HuH-7.5 (cell line): ENCODE data around the gene CYP11A1.
A peak's percentile ranks its signal among the peaks of the same experiment; 100 is the strongest.

Source experiments
- DNase-seq: peaks from one replicate; pipeline ENCODE4 v3.0.0; 2011; ENCODE audit warnings: low spot score

CYP11A1 gene

GRCh38 chr15:74320352-74321247 lies 46.8 kb downstream of the CYP11A1 start:
- peak; percentile 77 for DNase-seq

- DNase-seq = no peak
These were observed 47.7 kb downstream of the CYP11A1 start for GRCh38 chr15:74319596-74320351.

- DNase-seq = no peak
These were observed 48.3 kb downstream of the CYP11A1 start for GRCh38 chr15:74319138-74319460.

GRCh38 chr15:74318376-74319137 lies 48.9 kb downstream of the CYP11A1 start:
- DNase-seq = no peak

GRCh38 chr15:74317820-74318375 lies 49.5 kb downstream of the CYP11A1 start:
- no peak for DNase-seq

- DNase-seq = no peak
These were observed 51.3 kb downstream of the CYP11A1 start for GRCh38 chr15:74316141-74316540.

GRCh38 chr15:74315626-74316025 lies 51.8 kb downstream of the CYP11A1 start:
- no peak for DNase-seq

GRCh38 chr15:74314795-74315438 lies 52.5 kb downstream of the CYP11A1 start:
- no peak for DNase-seq

- DNase-seq = no peak
These were observed 53.6 kb downstream of the CYP11A1 start for GRCh38 chr15:74313889-74314288.

- no peak for DNase-seq
These were observed 54.9 kb downstream of the CYP11A1 start for GRCh38 chr15:74312445-74313007.

- DNase-seq = peak; percentile 82
These were observed 55.6 kb downstream of the CYP11A1 start for GRCh38 chr15:74311734-74312444.

GRCh38 chr15:74307827-74308811 lies 59.3 kb downstream of the CYP11A1 start:
- DNase-seq = peak; percentile 85

- DNase-seq = no peak
These were observed 60.6 kb downstream of the CYP11A1 start for GRCh38 chr15:74306781-74307217.

GRCh38 chr15:74305687-74306086 lies 61.8 kb downstream of the CYP11A1 start:
- no peak for DNase-seq

GRCh38 chr15:74304431-74304830 lies 63.0 kb downstream of the CYP11A1 start:
- no peak for DNase-seq

GRCh38 chr15:74303741-74304309 lies 63.6 kb downstream of the CYP11A1 start:
- no peak for DNase-seq

GRCh38 chr15:74302821-74303359 lies 64.6 kb downstream of the CYP11A1 start:
- DNase-seq = peak; percentile 72

- DNase-seq = no peak
These were observed 65.7 kb downstream of the CYP11A1 start for GRCh38 chr15:74301583-74302361.
